H1 (cell line): Measurements from ENCODE around the gene STIM2.

Source experiments
- BRCA1 ChIP-seq: IDR thresholded peaks from 2 replicates; pipeline ENCODE4 v1.6.1; 2012; ENCODE audit warnings: low read depth, low read length, improper control_type of control experiment
- EP300 ChIP-seq, 2 experiments: IDR thresholded peaks; 1 replicate in 1 of 2; 2 replicates in 1 of 2; pipeline ENCODE4 v1.6.1; 2011 to 2012; ENCODE audit warnings: low read depth in 2 of 2, low read length in 2 of 2, mild to moderate bottlenecking in 2 of 2, borderline replicate concordance in 1 of 2, inconsistent platforms in 1 of 2, moderate library complexity in 1 of 2
- FOSL1 ChIP-seq: IDR thresholded peaks from 2 replicates; pipeline ENCODE4 v1.6.1; 2011; ENCODE audit warnings: mild to moderate bottlenecking, low read depth, low read length, moderate library complexity; ENCODE audit not compliant: insufficient read depth
- NRF1 ChIP-seq: IDR thresholded peaks from 2 replicates; pipeline ENCODE4 v1.6.1; 2011; ENCODE audit warnings: mild to moderate bottlenecking, low read depth, low read length, improper control_type of control experiment
- POLR2A ChIP-seq, 2 experiments: IDR thresholded peaks; 1 replicate in 1 of 2; 2 replicates in 1 of 2; pipeline ENCODE4 v1.6.1; 2011; ENCODE audit warnings: low read depth in 2 of 2, low read length in 2 of 2, mild to moderate bottlenecking in 2 of 2; ENCODE audit errors: control extremely low read depth in 1 of 2
- POLR2AphosphoS5 ChIP-seq: IDR thresholded peaks from 2 replicates; pipeline ENCODE4 v1.6.1; 2011; ENCODE audit warnings: low read depth, low read length
- SIX5 ChIP-seq: IDR thresholded peaks from 2 replicates; pipeline ENCODE4 v1.6.1; 2011; ENCODE audit warnings: mild to moderate bottlenecking, low read depth, low read length
- SRF ChIP-seq: IDR thresholded peaks from 2 replicates; pipeline ENCODE4 v1.6.1; 2011; ENCODE audit warnings: mild to moderate bottlenecking, low read depth, low read length, moderate library complexity
- TAF1 ChIP-seq: IDR thresholded peaks from 2 replicates; pipeline ENCODE4 v1.6.1; 2011; ENCODE audit warnings: mild to moderate bottlenecking, low read depth, low read length
- TF ChIP-seq, protein P1 (sequence below), 3 experiments: IDR thresholded peaks; 1 replicate in 2 of 3; 2 replicates in 1 of 3; pipeline versions ENCODE4 v1.5.1 to v1.6.1; 2011; ENCODE audit warnings: low read length in 3 of 3, mild to moderate bottlenecking in 3 of 3, inconsistent platforms in 2 of 3, low read depth in 1 of 3, moderate library complexity in 1 of 3; ENCODE audit not compliant: insufficient read depth in 1 of 3; ENCODE audit errors: control extremely low read depth in 1 of 3

DNA sequence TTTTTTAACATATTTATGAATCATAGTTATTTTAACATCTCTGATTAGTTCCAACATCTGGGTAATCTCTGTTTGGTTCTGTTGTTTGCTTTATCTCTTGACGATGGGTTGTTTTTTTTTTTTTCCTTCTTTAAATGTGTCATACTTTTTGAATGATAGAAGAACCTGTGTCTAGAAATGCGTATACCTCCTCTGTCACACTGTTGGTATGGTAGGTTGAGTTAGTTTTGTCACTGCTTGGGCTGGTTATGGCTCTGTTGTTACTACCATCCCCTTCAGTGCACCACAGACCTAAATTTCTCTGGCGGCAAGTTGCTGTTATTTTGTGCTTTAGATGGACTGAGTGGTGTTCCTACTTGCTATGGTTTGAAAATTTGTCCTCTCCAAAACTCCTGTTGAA, 16.8 kb downstream of the STIM2 start:
- TF ChIP-seq, protein P1, sequence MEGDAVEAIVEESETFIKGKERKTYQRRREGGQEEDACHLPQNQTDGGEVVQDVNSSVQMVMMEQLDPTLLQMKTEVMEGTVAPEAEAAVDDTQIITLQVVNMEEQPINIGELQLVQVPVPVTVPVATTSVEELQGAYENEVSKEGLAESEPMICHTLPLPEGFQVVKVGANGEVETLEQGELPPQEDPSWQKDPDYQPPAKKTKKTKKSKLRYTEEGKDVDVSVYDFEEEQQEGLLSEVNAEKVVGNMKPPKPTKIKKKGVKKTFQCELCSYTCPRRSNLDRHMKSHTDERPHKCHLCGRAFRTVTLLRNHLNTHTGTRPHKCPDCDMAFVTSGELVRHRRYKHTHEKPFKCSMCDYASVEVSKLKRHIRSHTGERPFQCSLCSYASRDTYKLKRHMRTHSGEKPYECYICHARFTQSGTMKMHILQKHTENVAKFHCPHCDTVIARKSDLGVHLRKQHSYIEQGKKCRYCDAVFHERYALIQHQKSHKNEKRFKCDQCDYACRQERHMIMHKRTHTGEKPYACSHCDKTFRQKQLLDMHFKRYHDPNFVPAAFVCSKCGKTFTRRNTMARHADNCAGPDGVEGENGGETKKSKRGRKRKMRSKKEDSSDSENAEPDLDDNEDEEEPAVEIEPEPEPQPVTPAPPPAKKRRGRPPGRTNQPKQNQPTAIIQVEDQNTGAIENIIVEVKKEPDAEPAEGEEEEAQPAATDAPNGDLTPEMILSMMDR (IDR thresholded peaks at IDR 0.05; ENCODE audit: control extremely low read depth in 1 of 3, insufficient read depth in 1 of 3, low read depth in 1 of 3, low read length in 3 of 3): no peak
- TF ChIP-seq BRCA1 (no peak), TAF1 (no peak), SRF (no peak), FOSL1 (no peak), NRF1 (no peak), POLR2A (IDR thresholded peaks at IDR 0.05; ENCODE audit: control extremely low read depth in 1 of 2, low read depth in 2 of 2, low read length in 2 of 2) (no peak), POLR2AphosphoS5 (no peak), EP300 (IDR thresholded peaks at IDR 0.05; ENCODE audit: borderline replicate concordance in 1 of 2, low read depth in 2 of 2, low read length in 2 of 2) (no peak), SIX5 (no peak)
